Activated CD8-positive, alpha-beta T cell treated with anti-CD3 and anti-CD28 coated beads for 36 hours (primary cell): ENCODE results near the gene OR2G2. TPM values are rescaled to one million over a fixed set of nuclear protein-coding genes. Genes with fewer than 3 reads are reported as not detected.

Experiments
- ATAC-seq: fragments of 200-7000 bp; cut with Tn5 transposase; one replicate; pipeline ENCODE4 v1.10.0; 2021; ENCODE audit warnings: mild to moderate bottlenecking, moderate library complexity
- CTCF ChIA-PET: fragments of 350-600 bp; sonication (Branson Sonifier 250); formaldehyde crosslinking; loops from one replicate; lab custom pipeline; 2021; ENCODE audit warnings: antibody characterized with exemption; lab: Charles Lee
- POLR2A ChIA-PET: fragments of 350-600 bp; sonication (Branson Sonifier 250); formaldehyde crosslinking; loops from one replicate; lab custom pipeline; 2021; ENCODE audit warnings: antibody characterized with exemption; lab: Charles Lee
- DNase-seq: peaks from one replicate; pipeline ENCODE4 v3.0.0-alpha.2; 2020
- H3K27ac Mint-ChIP-seq: one replicate; pipeline ENCODE4 v1.8.0; 2021; ENCODE audit warnings: mild to moderate bottlenecking, mixed read lengths
- H3K27me3 Mint-ChIP-seq: one replicate; pipeline ENCODE4 v1.8.0; 2021; ENCODE audit warnings: mixed read lengths
- H3K36me3 Mint-ChIP-seq: one replicate; pipeline ENCODE4 v1.8.0; 2021; ENCODE audit warnings: low read depth, mixed read lengths
- H3K4me1 Mint-ChIP-seq: one replicate; pipeline ENCODE4 v1.8.0; 2021; ENCODE audit warnings: low read depth, mixed read lengths
- H3K4me3 Mint-ChIP-seq: one replicate; pipeline ENCODE4 v1.8.0; 2021; ENCODE audit warnings: mild to moderate bottlenecking, moderate library complexity, mixed read lengths
- H3K9me3 Mint-ChIP-seq: one replicate; pipeline ENCODE4 v1.8.0; 2021; ENCODE audit warnings: mixed read lengths
- intact Hi-C: fragments of 100-400 bp; cut with micrococcal nuclease; formaldehyde crosslinking; loops from one replicate; pipeline ENCODE4 v1.10.0; 2022
- total RNA-seq, 2 experiments: library from RNA; stranded (reverse); gene quantifications; one replicate each; pipeline ENCODE4 v1.2.3, GENCODE V29; 2021
- TF ChIP-seq, protein P1 (sequence below): fragments of 200-600 bp; IDR thresholded peaks from one replicate; pipeline ENCODE4 v1.8.0; 2022; ENCODE audit warnings: antibody characterized with exemption, mild to moderate bottlenecking

Gene OR2G2
- total RNA-seq, 2 experiments from 2014 or later = not detected

DNA sequence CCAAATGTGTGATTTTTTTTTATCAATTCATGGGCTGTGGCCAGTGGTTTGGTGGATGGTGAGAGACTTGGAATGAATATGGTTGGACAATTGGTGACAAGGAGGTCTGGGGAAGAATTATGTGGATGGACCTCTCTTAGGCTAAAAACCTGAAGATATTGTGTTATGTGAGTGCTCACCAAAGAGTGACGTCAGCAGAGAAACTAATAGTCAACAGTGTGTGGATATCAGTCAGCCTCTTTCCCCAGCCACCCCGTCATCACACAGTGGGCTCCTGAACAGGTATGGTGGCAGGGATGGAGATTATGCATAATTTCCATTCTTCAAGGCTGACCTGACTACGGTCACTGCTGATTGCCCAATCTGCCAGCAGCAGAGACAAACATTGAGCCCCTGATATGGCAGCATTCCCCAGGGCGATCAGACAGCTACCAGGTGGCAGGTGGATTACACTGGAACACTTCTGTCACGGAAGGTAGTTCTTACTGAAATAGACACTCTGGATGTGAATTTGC is 9.2 kb upstream of the OR2G2 start:
- DNase-seq (no peak), ATAC-seq (no peak)
- Mint-ChIP-seq H3K4me1 (no peaks in the 10 kb centered on the region), H3K9me3 (no peaks in the 10 kb centered on the region), H3K27ac (no peak overlapping the region), H3K36me3 (no peaks in the 10 kb centered on the region), H3K4me3 (no peak overlapping the region), H3K27me3 (peaks cover 7% of the 10 kb centered on the region)
- TF ChIP-seq, protein P1, sequence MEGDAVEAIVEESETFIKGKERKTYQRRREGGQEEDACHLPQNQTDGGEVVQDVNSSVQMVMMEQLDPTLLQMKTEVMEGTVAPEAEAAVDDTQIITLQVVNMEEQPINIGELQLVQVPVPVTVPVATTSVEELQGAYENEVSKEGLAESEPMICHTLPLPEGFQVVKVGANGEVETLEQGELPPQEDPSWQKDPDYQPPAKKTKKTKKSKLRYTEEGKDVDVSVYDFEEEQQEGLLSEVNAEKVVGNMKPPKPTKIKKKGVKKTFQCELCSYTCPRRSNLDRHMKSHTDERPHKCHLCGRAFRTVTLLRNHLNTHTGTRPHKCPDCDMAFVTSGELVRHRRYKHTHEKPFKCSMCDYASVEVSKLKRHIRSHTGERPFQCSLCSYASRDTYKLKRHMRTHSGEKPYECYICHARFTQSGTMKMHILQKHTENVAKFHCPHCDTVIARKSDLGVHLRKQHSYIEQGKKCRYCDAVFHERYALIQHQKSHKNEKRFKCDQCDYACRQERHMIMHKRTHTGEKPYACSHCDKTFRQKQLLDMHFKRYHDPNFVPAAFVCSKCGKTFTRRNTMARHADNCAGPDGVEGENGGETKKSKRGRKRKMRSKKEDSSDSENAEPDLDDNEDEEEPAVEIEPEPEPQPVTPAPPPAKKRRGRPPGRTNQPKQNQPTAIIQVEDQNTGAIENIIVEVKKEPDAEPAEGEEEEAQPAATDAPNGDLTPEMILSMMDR = no peak
- intact Hi-C loops = no loop called here
- ChIA-PET CTCF (interaction anchor here (2.8 kb wide), 1 partner anchor 206 kb away, joined by 8 read pairs; no protein-coding TSS in a partner anchor), POLR2A (no interaction called here)

DNA sequence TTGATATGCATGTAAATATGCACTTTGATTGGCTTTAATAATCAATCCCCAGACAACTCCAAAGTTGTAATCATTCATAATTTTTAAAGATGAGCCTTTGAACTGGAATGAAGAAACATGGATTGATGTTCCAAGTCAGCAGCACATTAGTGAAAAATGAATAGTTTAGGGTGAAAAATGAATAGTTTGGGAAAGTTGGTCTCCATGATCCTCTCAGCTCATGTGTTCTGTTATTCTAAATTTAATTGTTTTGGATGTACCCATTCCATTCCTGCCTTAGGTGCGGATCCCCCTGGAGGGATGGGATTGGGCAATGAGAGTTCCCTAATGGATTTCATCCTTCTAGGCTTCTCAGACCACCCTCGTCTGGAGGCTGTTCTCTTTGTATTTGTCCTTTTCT is 17.1 kb downstream of the OR2G2 start, which contains the start of gene OR2G3:
Gene OR2G3 (plus strand): TSS at position 301 of the 400 bp plus-strand sequence. CDS start 0 bp downstream, at position 301.
- ChIA-PET POLR2A (interaction anchor here (0.6 kb wide), 1 partner anchor 162 kb away, joined by 3 read pairs; no protein-coding TSS in a partner anchor), CTCF (no interaction called here)
- DNase-seq (no peak), ATAC-seq (no peak)
- Mint-ChIP-seq H3K4me1 (no peaks in the 10 kb centered on the region), H3K9me3 (peaks cover 2% of the 10 kb centered on the region), H3K36me3 (no peaks in the 10 kb centered on the region), H3K4me3 (no peak within 1 kb of the TSS), H3K27me3 (peaks cover 5% of the 10 kb centered on the region), H3K27ac (no peak within 1 kb of the TSS)
- TF ChIP-seq, protein P1 = no peak
- intact Hi-C loops = no loop called here

DNA sequence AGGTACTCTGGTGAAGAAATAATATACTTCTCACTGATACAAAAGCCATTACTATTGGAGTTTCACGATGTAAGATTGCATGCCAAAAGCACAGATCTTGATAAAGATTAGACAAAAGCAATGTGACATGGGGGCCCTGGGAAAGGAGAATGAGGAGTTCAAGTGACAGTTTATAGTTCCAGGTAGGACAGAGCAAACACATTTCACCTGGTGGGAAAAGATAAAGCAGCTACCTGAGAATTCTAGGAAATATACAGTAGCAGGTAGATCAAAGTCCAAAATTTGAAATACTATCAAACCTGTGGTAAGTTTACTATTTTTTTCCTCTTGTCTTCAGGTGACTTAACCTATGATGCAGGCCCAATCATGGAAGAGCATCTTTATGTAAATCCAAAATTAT is 25.2 kb downstream of the OR2G2 start:
- no peak overlapping the region for H3K4me3 Mint-ChIP-seq
- TF ChIP-seq, protein P1 = no peak
- ATAC-seq (no peak), DNase-seq (no peak)
- no peaks in the 10 kb centered on the region for H3K36me3 Mint-ChIP-seq
- H3K27me3 Mint-ChIP-seq = peaks cover 2% of the 10 kb centered on the region
- ChIA-PET CTCF (no interaction called here), POLR2A (no interaction called here)
- H3K27ac Mint-ChIP-seq = no peak overlapping the region
- H3K4me1 Mint-ChIP-seq = no peaks in the 10 kb centered on the region
- peaks cover 2% of the 10 kb centered on the region for H3K9me3 Mint-ChIP-seq
- intact Hi-C loops = no loop called here

DNA sequence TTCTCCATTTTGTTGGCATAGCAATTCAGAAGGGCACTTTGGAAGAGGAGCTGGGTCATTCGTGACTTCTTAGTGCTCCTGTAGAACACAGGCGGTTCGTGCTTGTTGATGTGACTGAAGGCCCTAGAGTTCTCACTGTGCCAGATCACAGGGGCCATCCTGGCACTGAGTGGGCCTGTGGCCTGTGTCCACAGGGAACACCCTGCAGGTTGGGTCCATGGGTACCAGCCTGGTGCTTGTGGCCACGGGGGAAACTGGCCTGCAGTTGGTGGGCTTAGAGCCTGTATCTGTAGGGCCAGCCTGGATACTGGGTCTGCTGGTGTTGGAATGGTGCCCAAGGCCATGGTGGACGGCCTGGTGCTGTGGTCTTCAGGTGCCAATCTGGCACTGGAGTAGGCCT is 26.5 kb downstream of the OR2G2 start:
- no peak overlapping the region for H3K4me3 Mint-ChIP-seq
- CTCF ChIA-PET = no interaction called here
- TF ChIP-seq, protein P1 = no peak
- H3K27me3 Mint-ChIP-seq = peaks cover under 1% of the 10 kb centered on the region
- POLR2A ChIA-PET = no interaction called here
- peaks cover 2% of the 10 kb centered on the region for H3K9me3 Mint-ChIP-seq
- no peak for ATAC-seq
- intact Hi-C loops = no loop called here
- no peak overlapping the region for H3K27ac Mint-ChIP-seq
- no peaks in the 10 kb centered on the region for H3K36me3 Mint-ChIP-seq
- no peak for DNase-seq
- H3K4me1 Mint-ChIP-seq = no peaks in the 10 kb centered on the region

DNA sequence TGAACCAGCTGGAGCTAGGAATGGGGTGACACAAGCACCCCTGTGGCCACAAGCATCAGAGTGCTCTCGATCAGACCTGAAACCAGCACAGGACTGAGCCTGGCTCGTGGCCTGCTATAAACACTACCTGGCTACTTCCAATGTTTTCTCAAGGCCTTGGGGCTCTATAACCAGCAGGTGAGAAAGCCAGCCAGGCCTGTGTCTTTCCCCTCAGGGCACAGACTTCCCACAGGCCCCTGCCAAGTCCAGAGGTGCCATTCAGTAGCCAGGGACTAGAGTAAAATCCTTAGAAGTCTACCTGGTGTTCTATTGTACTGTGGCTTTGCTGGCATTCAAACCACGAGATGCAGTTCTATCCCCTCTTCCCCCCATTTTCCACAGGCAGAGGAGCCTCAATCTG is 39.8 kb downstream of the OR2G2 start:
- Mint-ChIP-seq H3K9me3 (peaks cover 2% of the 10 kb centered on the region), H3K4me3 (no peak overlapping the region), H3K27ac (no peak overlapping the region), H3K36me3 (no peaks in the 10 kb centered on the region), H3K4me1 (no peaks in the 10 kb centered on the region), H3K27me3 (peaks cover 3% of the 10 kb centered on the region)
- CTCF ChIA-PET = no interaction called here
- DNase-seq (no peak), ATAC-seq (no peak)
- TF ChIP-seq, protein P1 = no peak
- intact Hi-C loops = no loop called here
- POLR2A ChIA-PET = no interaction called here
